Heart left ventricle (tissue), 13 donors: ENCODE measurements around the gene HEBP2.
A peak's percentile ranks its signal among the peaks of the same experiment; 100 is the strongest.

ENCODE experiments used
- POLR2A ChIP-seq, 2 donors: fragments of 450-650 bp; IDR thresholded peaks; one replicate each; pipeline ENCODE4 v1.6.1; 2017; ENCODE audit warnings: antibody characterized with exemption in 2 of 2, mild to moderate bottlenecking in 2 of 2, moderate library complexity in 2 of 2
- TF ChIP-seq, protein P1 (sequence below), 12 donors: fragments of 200-600 bp; sonication (generic) in 4 of 12; IDR thresholded peaks; one replicate each; pipeline versions ENCODE4 v1.5.0 to v1.8.0; 2018 to 2022; ENCODE audit warnings: antibody characterized with exemption in 12 of 12, mild to moderate bottlenecking in 5 of 12
- donor health status: ischemic (EF 13 %, LVEDD 7.1; RV severe dilation, severe dysfunction).
- donor health status: DM: no; HTN: yes; CAD: no.
- donor health status: DM: no; HTN: no; CAD: no.
- donor health status: ischemic (EF 25% LVEDD 6.9; RV normal size, moderate dysfunction).
- donor health status: ischemic (EF 25% LVEDD 5.7; RV mildly dilated, moderate dysfunction).
- donor health status: ischemic (EF 35%, LVEDD 5.7; RV mildly dilated, moderate dysfunction).
- donor health status: nonischemic (EF 11% LVEDD 7.7; RV severe dilation, severe dysfunction).
- donor health status: DM: yes; HTN: yes; CAD: no.
- donor health status: PGD.
- donor health status: ischemic (EF 29% LVEDD 5.4; RV normal size, mild dysfunction).
- donor health status: nonischemic (EF 23%, LVEDD 6.1; RV moderate dilation, normal function).

DNA sequence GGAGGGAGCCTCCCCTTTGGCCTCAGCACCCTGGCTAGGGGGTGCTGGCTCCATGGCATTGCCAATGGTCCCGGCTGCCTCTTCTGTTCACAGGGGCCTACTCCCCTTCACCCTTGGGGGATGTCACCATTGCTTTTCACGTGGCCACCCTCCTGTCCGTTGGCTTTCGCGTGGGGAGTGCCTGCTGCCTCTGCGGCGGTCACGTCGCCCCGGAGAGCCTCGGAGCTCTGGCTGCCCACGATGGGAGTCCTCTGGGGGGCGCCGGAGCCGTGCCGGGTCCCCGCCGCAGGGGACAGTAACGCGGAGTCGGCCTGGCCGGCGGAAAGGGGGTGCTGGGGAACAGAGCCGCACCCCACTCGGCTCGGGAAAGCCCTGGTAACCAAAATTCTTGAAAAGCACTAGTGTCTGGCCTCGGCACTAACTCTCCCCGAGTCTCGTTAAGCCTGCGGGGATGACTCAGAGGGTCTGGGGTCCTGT is 661 bp upstream of the HEBP2 start:
- TF ChIP-seq, protein P1, sequence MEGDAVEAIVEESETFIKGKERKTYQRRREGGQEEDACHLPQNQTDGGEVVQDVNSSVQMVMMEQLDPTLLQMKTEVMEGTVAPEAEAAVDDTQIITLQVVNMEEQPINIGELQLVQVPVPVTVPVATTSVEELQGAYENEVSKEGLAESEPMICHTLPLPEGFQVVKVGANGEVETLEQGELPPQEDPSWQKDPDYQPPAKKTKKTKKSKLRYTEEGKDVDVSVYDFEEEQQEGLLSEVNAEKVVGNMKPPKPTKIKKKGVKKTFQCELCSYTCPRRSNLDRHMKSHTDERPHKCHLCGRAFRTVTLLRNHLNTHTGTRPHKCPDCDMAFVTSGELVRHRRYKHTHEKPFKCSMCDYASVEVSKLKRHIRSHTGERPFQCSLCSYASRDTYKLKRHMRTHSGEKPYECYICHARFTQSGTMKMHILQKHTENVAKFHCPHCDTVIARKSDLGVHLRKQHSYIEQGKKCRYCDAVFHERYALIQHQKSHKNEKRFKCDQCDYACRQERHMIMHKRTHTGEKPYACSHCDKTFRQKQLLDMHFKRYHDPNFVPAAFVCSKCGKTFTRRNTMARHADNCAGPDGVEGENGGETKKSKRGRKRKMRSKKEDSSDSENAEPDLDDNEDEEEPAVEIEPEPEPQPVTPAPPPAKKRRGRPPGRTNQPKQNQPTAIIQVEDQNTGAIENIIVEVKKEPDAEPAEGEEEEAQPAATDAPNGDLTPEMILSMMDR (IDR thresholded peaks at IDR 0.05): peak in 6 of 12 donors; percentile 4 to 45 (median 30)
- TF ChIP-seq POLR2A (IDR thresholded peaks at IDR 0.05): no peak
